Measurements from ENCODE around the gene UBE2J1. TPM values are rescaled to one million over a fixed set of nuclear protein-coding genes. Genes with fewer than 3 reads are reported as not detected.

The UBE2J1 gene
- polyA plus RNA-seq, 2 of the 4 experiments (the other 2 are of a cell fraction) = 12.6 to 32.7 TPM

DNA sequence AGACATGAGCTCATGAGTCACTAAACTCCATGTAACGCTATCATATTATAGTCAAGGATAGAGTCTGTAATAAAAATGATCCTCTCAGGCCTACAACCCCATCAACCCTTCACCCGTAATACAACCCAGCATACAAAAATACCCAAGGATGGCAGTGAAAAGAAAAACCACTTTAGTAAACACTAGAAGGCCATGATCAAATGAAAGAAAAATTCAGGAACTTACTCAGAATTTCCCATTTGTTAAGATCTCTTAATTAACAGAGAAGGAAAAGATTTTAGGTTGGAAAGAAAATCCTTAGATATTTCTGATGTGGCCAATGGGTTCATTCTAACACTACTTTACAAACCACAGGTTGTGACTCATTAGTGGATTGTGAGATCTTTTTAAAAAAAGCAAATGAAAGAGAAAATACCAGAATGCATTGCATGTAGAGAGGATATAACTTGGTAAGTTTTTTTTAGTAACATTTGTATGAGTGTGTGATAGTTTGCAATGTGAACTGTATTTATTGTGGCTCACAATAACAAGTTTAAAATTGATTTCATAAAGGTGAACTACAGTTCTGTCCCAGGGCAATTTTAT lies 8.0 kb upstream of the UBE2J1 start (continued):
- TF ChIP-seq ATOH8 (CRISPR knock-in tag; IDR thresholded peaks at IDR 0.05; ENCODE audit: low read depth) (no peak), HOXB5 (CRISPR knock-in tag; IDR thresholded peaks at IDR 0.05) (no peak)
- TF ChIP-seq, protein P1, sequence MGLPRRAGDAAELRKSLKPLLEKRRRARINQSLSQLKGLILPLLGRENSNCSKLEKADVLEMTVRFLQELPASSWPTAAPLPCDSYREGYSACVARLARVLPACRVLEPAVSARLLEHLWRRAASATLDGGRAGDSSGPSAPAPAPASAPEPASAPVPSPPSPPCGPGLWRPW (IDR thresholded peaks at IDR 0.05) = no peak

GRCh38 chr6:89359561-89359960 lies 7.0 kb upstream of the UBE2J1 start:
- no peak for TF ChIP-seq GATA3 (IDR thresholded peaks at IDR 0.05; ENCODE audit: borderline replicate concordance)
- ATAC-seq (no peak), DNase-seq (ENCODE audit: low read depth in 1 of 2, low spot score in 1 of 2) (no peak), FAIRE-seq (no peak)
- POLR2A ChIA-PET = no interaction called here
- Histone ChIP-seq H3K4me3 (no peak overlapping the region), H3K4me2 (no peak overlapping the region), H3K27ac (no peak overlapping the region), H3K4me1 (no peaks in the 10 kb centered on the region), H3K9me3 (no peaks in the 10 kb centered on the region)
- CTCF ChIA-PET = interaction anchor here (1.5 to 4.9 kb wide), 3 partner anchors 8 to 48 kb away, joined by 4 to 25 read pairs (median 4); no protein-coding TSS in a partner anchor
- 7% methylated on average over 1 of the region's 1 CpG for WGBS (ENCODE audit: missing lambda C conversion rate)

DNA sequence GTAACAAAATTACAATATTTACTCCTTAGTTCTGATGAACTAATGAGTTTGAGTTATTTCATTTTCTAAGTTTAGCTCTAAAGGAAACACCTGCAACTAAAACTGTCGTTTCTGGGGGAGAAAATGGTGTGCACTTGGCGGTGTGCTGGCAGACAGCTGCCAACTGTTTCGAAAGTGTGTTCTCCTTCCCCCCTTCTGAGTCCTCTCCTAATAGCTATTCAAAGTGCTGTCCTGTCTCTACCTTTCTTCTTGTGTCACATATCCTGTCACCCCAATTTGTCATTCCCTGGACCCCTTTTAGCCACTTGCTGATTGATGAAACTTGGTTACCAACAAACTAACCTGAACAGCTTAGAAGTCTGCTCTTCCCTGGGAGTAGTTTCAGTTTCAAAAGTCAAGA lies 4.9 kb upstream of the UBE2J1 start:
- 62% methylated on average over 3 of the region's 3 CpGs for WGBS (ENCODE audit: missing lambda C conversion rate)

DNA sequence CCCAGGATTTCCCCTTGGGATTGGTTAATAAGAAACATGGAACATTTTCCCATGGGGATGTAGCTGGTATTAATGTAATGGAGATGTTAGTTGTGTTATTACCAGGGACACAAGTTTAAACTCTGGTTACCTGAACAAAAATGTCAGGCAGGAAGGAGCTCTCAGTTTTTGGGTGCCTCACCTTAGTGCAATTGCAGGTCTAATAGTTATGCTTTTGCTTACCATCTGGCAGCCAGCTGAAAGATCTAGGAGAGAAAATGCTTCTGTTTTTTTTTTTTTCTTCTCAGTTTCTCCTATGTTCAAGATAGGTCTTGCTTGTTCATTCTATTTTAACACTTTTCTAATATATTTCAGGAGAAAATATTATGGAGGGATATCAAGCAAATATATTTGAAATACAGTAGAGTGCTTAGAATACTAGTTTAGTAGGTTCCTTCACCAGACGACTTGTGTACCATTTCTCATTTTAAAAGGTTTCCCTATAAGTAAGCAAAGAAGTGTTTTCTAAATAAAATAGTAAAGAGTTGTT lies 4.2 kb upstream of the UBE2J1 start:
- Histone ChIP-seq H3K4me3 (no peak overlapping the region), H3K4me1 (no peaks in the 10 kb centered on the region), H3K27ac (no peak overlapping the region), H3K4me2 (no peak overlapping the region), H3K9me3 (no peaks in the 10 kb centered on the region)
- POLR2A ChIA-PET = interaction anchor here (0.7 kb wide), 3 partner anchors 34 to 463 kb away, joined by 4 to 6 read pairs (median 5); no protein-coding TSS in a partner anchor
- ATAC-seq (no peak), DNase-seq (ENCODE audit: low read depth in 1 of 2, low spot score in 1 of 2) (no peak), FAIRE-seq (no peak)
- no peak for TF ChIP-seq FOSB (CRISPR knock-in tag; IDR thresholded peaks at IDR 0.05)
- no peak for TF ChIP-seq CBX8 (IDR thresholded peaks at IDR 0.05)
- TF ChIP-seq HOXA7 (CRISPR knock-in tag; IDR thresholded peaks at IDR 0.05) = no peak
- TF ChIP-seq, protein P2, sequence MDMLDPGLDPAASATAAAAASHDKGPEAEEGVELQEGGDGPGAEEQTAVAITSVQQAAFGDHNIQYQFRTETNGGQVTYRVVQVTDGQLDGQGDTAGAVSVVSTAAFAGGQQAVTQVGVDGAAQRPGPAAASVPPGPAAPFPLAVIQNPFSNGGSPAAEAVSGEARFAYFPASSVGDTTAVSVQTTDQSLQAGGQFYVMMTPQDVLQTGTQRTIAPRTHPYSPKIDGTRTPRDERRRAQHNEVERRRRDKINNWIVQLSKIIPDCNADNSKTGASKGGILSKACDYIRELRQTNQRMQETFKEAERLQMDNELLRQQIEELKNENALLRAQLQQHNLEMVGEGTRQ (IDR thresholded peaks at IDR 0.05) = no peak
- TF ChIP-seq RCOR1 (IDR thresholded peaks at IDR 0.05; ENCODE audit: low read depth, low read length) = no peak
- no peak for TF ChIP-seq HMGXB4 (CRISPR knock-in tag; IDR thresholded peaks at IDR 0.05; ENCODE audit: borderline replicate concordance)
- no peak for TF ChIP-seq CBX2 (IDR thresholded peaks at IDR 0.05; ENCODE audit: borderline replicate concordance, low read depth)
- TF ChIP-seq ZFP36 (IDR thresholded peaks at IDR 0.05; ENCODE audit: borderline replicate concordance, partially characterized antibody) = no peak
- TF ChIP-seq E2F6 (IDR thresholded peaks at IDR 0.05; ENCODE audit: borderline replicate concordance, low read depth) = no peak
- TF ChIP-seq ZNF302 (CRISPR knock-in tag; IDR thresholded peaks at IDR 0.05) = no peak
- CTCF ChIA-PET = interaction anchor here (0.6 to 1.6 kb wide), 2 partner anchors 45 to 882 kb away, joined by 3 read pairs; no protein-coding TSS in a partner anchor
- 31% methylated on average over 1 of the region's 1 CpG for WGBS (ENCODE audit: missing lambda C conversion rate)

More for the DNA sequence above, 4.9 kb upstream of the UBE2J1 start:
- H3K4me2 ChIP-seq = no peak overlapping the region
- FAIRE-seq (no peak), DNase-seq (ENCODE audit: low read depth in 1 of 2, low spot score in 1 of 2) (no peak), ATAC-seq (no peak)
- TF ChIP-seq CEBPB (IDR thresholded peaks at IDR 0.05) (no peak), MAFK (IDR thresholded peaks at IDR 0.05; ENCODE audit: partially characterized antibody) (no peak), EHF (CRISPR knock-in tag; IDR thresholded peaks at IDR 0.05) (no peak)
- TF ChIP-seq, protein P3, sequence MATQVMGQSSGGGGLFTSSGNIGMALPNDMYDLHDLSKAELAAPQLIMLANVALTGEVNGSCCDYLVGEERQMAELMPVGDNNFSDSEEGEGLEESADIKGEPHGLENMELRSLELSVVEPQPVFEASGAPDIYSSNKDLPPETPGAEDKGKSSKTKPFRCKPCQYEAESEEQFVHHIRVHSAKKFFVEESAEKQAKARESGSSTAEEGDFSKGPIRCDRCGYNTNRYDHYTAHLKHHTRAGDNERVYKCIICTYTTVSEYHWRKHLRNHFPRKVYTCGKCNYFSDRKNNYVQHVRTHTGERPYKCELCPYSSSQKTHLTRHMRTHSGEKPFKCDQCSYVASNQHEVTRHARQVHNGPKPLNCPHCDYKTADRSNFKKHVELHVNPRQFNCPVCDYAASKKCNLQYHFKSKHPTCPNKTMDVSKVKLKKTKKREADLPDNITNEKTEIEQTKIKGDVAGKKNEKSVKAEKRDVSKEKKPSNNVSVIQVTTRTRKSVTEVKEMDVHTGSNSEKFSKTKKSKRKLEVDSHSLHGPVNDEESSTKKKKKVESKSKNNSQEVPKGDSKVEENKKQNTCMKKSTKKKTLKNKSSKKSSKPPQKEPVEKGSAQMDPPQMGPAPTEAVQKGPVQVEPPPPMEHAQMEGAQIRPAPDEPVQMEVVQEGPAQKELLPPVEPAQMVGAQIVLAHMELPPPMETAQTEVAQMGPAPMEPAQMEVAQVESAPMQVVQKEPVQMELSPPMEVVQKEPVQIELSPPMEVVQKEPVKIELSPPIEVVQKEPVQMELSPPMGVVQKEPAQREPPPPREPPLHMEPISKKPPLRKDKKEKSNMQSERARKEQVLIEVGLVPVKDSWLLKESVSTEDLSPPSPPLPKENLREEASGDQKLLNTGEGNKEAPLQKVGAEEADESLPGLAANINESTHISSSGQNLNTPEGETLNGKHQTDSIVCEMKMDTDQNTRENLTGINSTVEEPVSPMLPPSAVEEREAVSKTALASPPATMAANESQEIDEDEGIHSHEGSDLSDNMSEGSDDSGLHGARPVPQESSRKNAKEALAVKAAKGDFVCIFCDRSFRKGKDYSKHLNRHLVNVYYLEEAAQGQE (IDR thresholded peaks at IDR 0.05) = no peak
- ChIA-PET CTCF (interaction anchor here (1.6 kb wide), 1 partner anchor 46 kb away, joined by 3 read pairs; no protein-coding TSS in a partner anchor), POLR2A (no interaction called here)
- H3K4me1 ChIP-seq = no peaks in the 10 kb centered on the region
- no peak overlapping the region for H3K4me3 ChIP-seq
- no peak overlapping the region for H3K27ac ChIP-seq
- no peaks in the 10 kb centered on the region for H3K9me3 ChIP-seq
